Effector memory CD8-positive, alpha-beta T cell (primary cell): ENCODE results near the gene TOMT.
"Not testable (repeated sequence)": the region's sequence is repeated elsewhere in the genome, so short reads cannot be mapped to it uniquely, and the experiment has no call there.

ENCODE experiments used
- ATAC-seq: fragments of 150-1000 bp; cut with Tn5 transposase; replicated peaks from 2 replicates; pipeline ENCODE4 v1.10.0; 2021; ENCODE audit warnings: mild to moderate bottlenecking, moderate library complexity
- DNase-seq, 3 experiments: peaks; one replicate each; pipeline ENCODE4 v3.0.0; 2021
- H3K27ac Mint-ChIP-seq, 2 donors: one replicate each; pipeline ENCODE4 v1.8.0; 2022; ENCODE audit warnings: mild to moderate bottlenecking in 2 of 2, mixed read lengths in 2 of 2, moderate library complexity in 2 of 2
- H3K27me3 Mint-ChIP-seq, 2 donors: one replicate each; pipeline ENCODE4 v1.8.0; 2022; ENCODE audit warnings: mixed read lengths in 2 of 2
- H3K36me3 Mint-ChIP-seq: one replicate; pipeline ENCODE4 v1.8.0; 2022; ENCODE audit warnings: mild to moderate bottlenecking, moderate library complexity, mixed read lengths; ENCODE audit not compliant: insufficient read depth
- H3K4me1 Mint-ChIP-seq, 2 donors: one replicate each; pipeline ENCODE4 v1.8.0; 2022; ENCODE audit warnings: low read depth in 2 of 2, mixed read lengths in 2 of 2
- H3K4me3 Mint-ChIP-seq, 2 donors: one replicate each; pipeline ENCODE4 v1.8.0; 2022; ENCODE audit warnings: mild to moderate bottlenecking in 2 of 2, mixed read lengths in 2 of 2, moderate library complexity in 2 of 2
- H3K9me3 Mint-ChIP-seq, 2 donors: one replicate each; pipeline ENCODE4 v1.8.0; 2022; ENCODE audit warnings: mixed read lengths in 2 of 2

Gene TOMT

GRCh38 chr11:72141066-72141465 lies 35.3 kb downstream of the TOMT start:
- H3K9me3 Mint-ChIP-seq: no peaks in the 10 kb centered on the region
- DNase-seq (no peak), ATAC-seq (no peak)
- H3K27ac Mint-ChIP-seq: no peak overlapping the region
- H3K4me3 Mint-ChIP-seq: no peak overlapping the region
- H3K36me3 Mint-ChIP-seq: peaks cover 5% of the 10 kb centered on the region
- peaks cover 0 to 2% of the 10 kb centered on the region in 2 donors for H3K4me1 Mint-ChIP-seq
- peaks cover 5 to 9% of the 10 kb centered on the region in 2 donors for H3K27me3 Mint-ChIP-seq

GRCh38 chr11:72142086-72142485 lies 36.4 kb downstream of the TOMT start:
- not testable (repeated sequence) for H3K36me3 Mint-ChIP-seq, H3K4me3 Mint-ChIP-seq, H3K27ac Mint-ChIP-seq, DNase-seq, H3K4me1 Mint-ChIP-seq, ATAC-seq, H3K27me3 Mint-ChIP-seq, H3K9me3 Mint-ChIP-seq

GRCh38 chr11:72142543-72142942 lies 36.8 kb downstream of the TOMT start:
- H3K4me3 Mint-ChIP-seq, H3K27me3 Mint-ChIP-seq, H3K27ac Mint-ChIP-seq, H3K36me3 Mint-ChIP-seq, H3K9me3 Mint-ChIP-seq, ATAC-seq, DNase-seq, H3K4me1 Mint-ChIP-seq: not testable (repeated sequence)

- H3K4me3 Mint-ChIP-seq: no peak overlapping the region
- H3K27me3 Mint-ChIP-seq: peaks cover under 1 to 3% of the 10 kb centered on the region in 2 donors
- H3K4me1 Mint-ChIP-seq: peaks cover 0 to 2% of the 10 kb centered on the region in 2 donors
- no peak for DNase-seq
- no peak for ATAC-seq
- H3K27ac Mint-ChIP-seq: no peak overlapping the region
- no peaks in the 10 kb centered on the region for H3K9me3 Mint-ChIP-seq
- H3K36me3 Mint-ChIP-seq: no peaks in the 10 kb centered on the region
Observed at GRCh38 chr11:72144807-72145565, 39.3 kb downstream of the TOMT start.

- Mint-ChIP-seq H3K36me3 (no peaks in the 10 kb centered on the region), H3K4me3 (no peak overlapping the region), H3K9me3 (no peaks in the 10 kb centered on the region), H3K4me1 (peaks cover 0 to 2% of the 10 kb centered on the region in 2 donors), H3K27ac (no peak overlapping the region), H3K27me3 (peaks cover 0 to 5% of the 10 kb centered on the region in 2 donors)
- ATAC-seq (no peak), DNase-seq (no peak)
Observed at GRCh38 chr11:72146625-72147024, 40.9 kb downstream of the TOMT start.

GRCh38 chr11:72150882-72151281 lies 45.2 kb downstream of the TOMT start:
- no peaks in the 10 kb centered on the region for H3K36me3 Mint-ChIP-seq
- ATAC-seq (no peak), DNase-seq (no peak)
- H3K27me3 Mint-ChIP-seq: peaks cover 5 to 20% of the 10 kb centered on the region in 2 donors
- H3K9me3 Mint-ChIP-seq: no peaks in the 10 kb centered on the region
- H3K27ac Mint-ChIP-seq: no peak overlapping the region
- H3K4me1 Mint-ChIP-seq: no peaks in the 10 kb centered on the region
- H3K4me3 Mint-ChIP-seq: no peak overlapping the region

- ATAC-seq, H3K27ac Mint-ChIP-seq, DNase-seq, H3K9me3 Mint-ChIP-seq, H3K4me1 Mint-ChIP-seq, H3K36me3 Mint-ChIP-seq, H3K4me3 Mint-ChIP-seq: not testable (repeated sequence)
- peaks cover 20 to 32% of the 10 kb centered on the region in 2 donors for H3K27me3 Mint-ChIP-seq
Observed at GRCh38 chr11:72153874-72154273, 48.1 kb downstream of the TOMT start.

- Mint-ChIP-seq H3K9me3 (no peaks in the 10 kb centered on the region), H3K4me1 (no peaks in the 10 kb centered on the region), H3K27me3 (peaks cover 29 to 42% of the 10 kb centered on the region in 2 donors), H3K4me3 (no peak overlapping the region), H3K36me3 (no peaks in the 10 kb centered on the region), H3K27ac (no peak overlapping the region)
- DNase-seq: no peak
- ATAC-seq: no peak
Observed at GRCh38 chr11:72154816-72155215, 49.1 kb downstream of the TOMT start.

- H3K27ac Mint-ChIP-seq: no peak overlapping the region
- H3K4me1 Mint-ChIP-seq: no peaks in the 10 kb centered on the region
- no peaks in the 10 kb centered on the region for H3K9me3 Mint-ChIP-seq
- H3K36me3 Mint-ChIP-seq: no peaks in the 10 kb centered on the region
- ATAC-seq (no peak), DNase-seq (no peak)
- H3K27me3 Mint-ChIP-seq: peaks cover 38 to 45% of the 10 kb centered on the region in 2 donors
- H3K4me3 Mint-ChIP-seq: no peak overlapping the region
Observed at GRCh38 chr11:72155751-72156150, 50.0 kb downstream of the TOMT start.

GRCh38 chr11:72157131-72157530 lies 51.4 kb downstream of the TOMT start:
- H3K4me1 Mint-ChIP-seq: no peaks in the 10 kb centered on the region
- DNase-seq (no peak), ATAC-seq (no peak)
- no peaks in the 10 kb centered on the region for H3K36me3 Mint-ChIP-seq
- H3K27ac Mint-ChIP-seq: no peak overlapping the region
- no peak overlapping the region for H3K4me3 Mint-ChIP-seq
- peaks cover 46 to 56% of the 10 kb centered on the region in 2 donors for H3K27me3 Mint-ChIP-seq
- no peaks in the 10 kb centered on the region for H3K9me3 Mint-ChIP-seq
